H9 (cell line): ENCODE data around the gene BCAS2. TPM values are rescaled to one million over a fixed set of nuclear protein-coding genes. Genes with fewer than 3 reads are reported as not detected.

ENCODE experiments used
- DNase-seq: peaks from one replicate; pipeline ENCODE4 v3.0.0-alpha.2; 2017
- H2AFZ ChIP-seq: one replicate; pipeline ENCODE4 v1.6.1; 2013; ENCODE audit warnings: mild to moderate bottlenecking, low read length, control low read depth, moderate library complexity
- H2AK5ac ChIP-seq: 2 replicates; pipeline ENCODE4 v1.6.1; 2013; ENCODE audit warnings: low read length, control low read depth, mixed read lengths; ENCODE audit not compliant: insufficient read length
- H2BK120ac ChIP-seq: one replicate; pipeline ENCODE4 v1.6.1; 2013; ENCODE audit warnings: low read depth, mild to moderate bottlenecking, low read length, control low read depth, inconsistent platforms; ENCODE audit not compliant: poor library complexity, severe bottlenecking
- H2BK12ac ChIP-seq: 2 replicates; pipeline ENCODE4 v1.6.1; 2013; ENCODE audit warnings: low read length, control low read depth, mixed read lengths, low read depth; ENCODE audit not compliant: insufficient read length
- H2BK15ac ChIP-seq: 2 replicates; pipeline ENCODE4 v1.6.1; 2013; ENCODE audit warnings: low read depth, low read length, control low read depth
- H2BK20ac ChIP-seq: one replicate; pipeline ENCODE4 v1.6.1; 2013; ENCODE audit warnings: low read depth, mild to moderate bottlenecking, low read length, control low read depth, inconsistent platforms; ENCODE audit not compliant: poor library complexity, severe bottlenecking
- H2BK5ac ChIP-seq: 2 replicates; pipeline ENCODE4 v1.6.1; 2013; ENCODE audit warnings: low read length, control low read depth, mixed read lengths; ENCODE audit not compliant: insufficient read length
- H3K14ac ChIP-seq: 2 replicates; pipeline ENCODE4 v1.6.1; 2013; ENCODE audit warnings: low read length, control low read depth; ENCODE audit not compliant: insufficient read depth
- H3K18ac ChIP-seq: 2 replicates; pipeline ENCODE4 v1.6.1; 2013; ENCODE audit warnings: low read depth, mild to moderate bottlenecking, mixed read lengths, low read length, control low read depth; ENCODE audit not compliant: insufficient read length
- H3K23ac ChIP-seq: 2 replicates; pipeline ENCODE4 v1.6.1; 2013; ENCODE audit warnings: low read length, control low read depth, mixed read lengths, low read depth; ENCODE audit not compliant: insufficient read length
- H3K23me2 ChIP-seq: 2 replicates; pipeline ENCODE4 v1.6.1; 2013; ENCODE audit warnings: low read depth, mild to moderate bottlenecking, mixed read lengths, low read length, control low read depth; ENCODE audit not compliant: insufficient read length, poor library complexity, severe bottlenecking
- H3K27ac ChIP-seq: 2 replicates; pipeline ENCODE4 v1.5.1; 2013; ENCODE audit warnings: low read length, control low read depth, mixed read lengths, low read depth; ENCODE audit not compliant: insufficient read length
- H3K27me3 ChIP-seq: 2 replicates; pipeline ENCODE4 v1.6.1; 2013; ENCODE audit warnings: low read length, control low read depth, inconsistent platforms; ENCODE audit not compliant: insufficient read depth
- H3K4ac ChIP-seq: 2 replicates; pipeline ENCODE4 v1.6.1; 2013; ENCODE audit warnings: low read depth, mild to moderate bottlenecking, control low read depth, inconsistent platforms, low read length, moderate library complexity
- H3K4me1 ChIP-seq: 2 replicates; pipeline ENCODE4 v1.6.1; 2013; ENCODE audit warnings: low read length, control low read depth, inconsistent platforms; ENCODE audit not compliant: insufficient read depth
- H3K4me2 ChIP-seq: 2 replicates; pipeline ENCODE4 v1.6.1; 2013; ENCODE audit warnings: low read length, control low read depth, mixed read lengths; ENCODE audit not compliant: insufficient read length, insufficient read depth
- H3K56ac ChIP-seq: 2 replicates; pipeline ENCODE4 v1.6.1; 2013; ENCODE audit warnings: low read depth, mild to moderate bottlenecking, mixed read lengths, low read length, control low read depth; ENCODE audit not compliant: insufficient read length
- H3K79me1 ChIP-seq: 2 replicates; pipeline ENCODE4 v1.6.1; 2013; ENCODE audit warnings: low read depth, mild to moderate bottlenecking, moderate library complexity, low read length, control low read depth, inconsistent platforms; ENCODE audit not compliant: insufficient read depth, poor library complexity, severe bottlenecking
- H3K79me2 ChIP-seq: 2 replicates; pipeline ENCODE4 v1.6.1; 2013; ENCODE audit warnings: low read length, control low read depth, inconsistent platforms; ENCODE audit not compliant: insufficient read depth
- H3K9ac ChIP-seq: 2 replicates; pipeline ENCODE4 v1.6.1; 2013; ENCODE audit warnings: low read length, control low read depth, mixed read lengths; ENCODE audit not compliant: insufficient read length; ENCODE audit errors: extremely low read depth
- H3K9me3 ChIP-seq: one replicate; pipeline ENCODE4 v1.6.1; 2013; ENCODE audit warnings: low read depth, low read length, inconsistent platforms; ENCODE audit not compliant: control insufficient read depth
- H3T11ph ChIP-seq: one replicate; pipeline ENCODE4 v1.6.1; 2013; ENCODE audit warnings: mild to moderate bottlenecking, low read length, control low read depth, inconsistent platforms
- H4K20me1 ChIP-seq: one replicate; pipeline ENCODE4 v1.6.1; 2013; ENCODE audit not compliant: control insufficient read depth, insufficient read length, insufficient read depth
- H4K5ac ChIP-seq: 2 replicates; pipeline ENCODE4 v1.6.1; 2013; ENCODE audit warnings: low read depth, mild to moderate bottlenecking, mixed read lengths, low read length, control low read depth; ENCODE audit not compliant: insufficient read length
- H4K8ac ChIP-seq: replicated peaks from 2 replicates; pipeline ENCODE4 v1.6.1; 2013; ENCODE audit warnings: low read length, control low read depth, mixed read lengths, low read depth; ENCODE audit not compliant: insufficient read length
- H4K91ac ChIP-seq: 2 replicates; pipeline ENCODE4 v1.6.1; 2013; ENCODE audit warnings: low read depth, mild to moderate bottlenecking, moderate library complexity, mixed read lengths, low read length, control low read depth; ENCODE audit not compliant: insufficient read length
- H3K27ac Mint-ChIP-seq, 3 experiments: 2 replicates in 2 of 3; 3 replicates in 1 of 3; pipeline ENCODE4 v1.8.0; 2020 to 2021; ENCODE audit warnings: mixed read lengths in 3 of 3, mild to moderate bottlenecking in 1 of 3, moderate library complexity in 1 of 3
- H3K27me3 Mint-ChIP-seq: 2 replicates; pipeline ENCODE4 v1.8.0; 2021; ENCODE audit warnings: low read depth, mild to moderate bottlenecking, moderate library complexity, mixed read lengths
- H3K36me3 Mint-ChIP-seq, 3 experiments: 2 replicates in 2 of 3; 3 replicates in 1 of 3; pipeline ENCODE4 v1.8.0; 2020 to 2021; ENCODE audit warnings: low read depth in 3 of 3, mixed read lengths in 3 of 3; ENCODE audit not compliant: insufficient read depth in 1 of 3
- H3K4me1 Mint-ChIP-seq, 2 experiments: 2 replicates each; pipeline ENCODE4 v1.8.0; 2020; ENCODE audit warnings: mixed read lengths in 2 of 2
- H3K4me3 Mint-ChIP-seq, 2 experiments: 2 replicates in 1 of 2; 3 replicates in 1 of 2; pipeline ENCODE4 v1.8.0; 2020 to 2021; ENCODE audit warnings: mild to moderate bottlenecking in 2 of 2, mixed read lengths in 2 of 2, moderate library complexity in 1 of 2
- H3K9me3 Mint-ChIP-seq, 2 experiments: 2 replicates in 1 of 2; 3 replicates in 1 of 2; pipeline ENCODE4 v1.8.0; 2020; ENCODE audit warnings: mild to moderate bottlenecking in 2 of 2, mixed read lengths in 2 of 2, moderate library complexity in 1 of 2
- WGBS: extraction: QIAGEN DNeasy Blood & Tissue Kit; methylation state at CpG from one replicate; pipeline ENCODE4 v1.1.7; 2013; ENCODE audit warnings: missing lambda C conversion rate, low lambda C conversion rate, mixed read lengths; ENCODE audit not compliant: insufficient read length; ENCODE audit errors: extremely low coverage; 5-methylcytosine and 5-hydroxymethylcytosine counted together
- total RNA-seq: library from RNA; stranded (reverse); gene quantifications from 2 replicates; pipeline ENCODE4 v1.2.1, GENCODE V29; 2021
- TF ChIP-seq, protein P1 (sequence below): fragments of 200-600 bp; sonication (generic); conservative IDR thresholded peaks from 3 replicates; pipeline ENCODE4 v1.8.0; 2021; ENCODE audit warnings: antibody characterized with exemption, mild to moderate bottlenecking

The BCAS2 gene
- total RNA-seq, 1 experiment from 2014 or later: 72.1 TPM

DNA sequence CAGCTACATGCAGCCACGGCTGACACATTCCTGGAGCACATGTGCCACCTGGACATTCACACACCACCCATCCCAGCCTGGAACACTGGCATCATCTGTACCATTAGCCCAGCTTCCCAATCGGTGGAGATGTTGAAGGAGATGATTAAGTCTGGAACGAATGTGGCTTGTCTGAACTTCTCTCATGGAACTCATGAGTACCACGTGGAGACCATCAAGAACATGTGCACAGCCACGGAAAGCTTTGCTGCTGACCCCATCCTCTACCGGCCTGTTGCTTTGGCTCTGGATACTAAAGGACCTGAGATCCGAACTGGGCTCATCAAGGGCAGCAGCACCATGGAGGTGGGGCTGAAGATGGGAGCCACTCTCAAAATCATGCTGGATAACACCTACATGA lies 45.4 kb downstream of the BCAS2 start:
- no peaks in the 10 kb centered on the region for H3K9me3 ChIP-seq
- Mint-ChIP-seq H3K27me3 (peaks cover 3% of the 10 kb centered on the region; the same call in 1 of the 2 replicates), H3K4me1 (0 out of 4 replicates have a peak, but pooled peaks cover 2 to 3% of the 10 kb centered on the region in 2 experiments), H3K4me3 (no peak overlapping the region), H3K9me3 (no peaks in the 10 kb centered on the region), H3K27ac (no peak overlapping the region), H3K36me3 (no peaks in the 10 kb centered on the region; a peak in 1 of 7 replicates)
- H2AK5ac ChIP-seq: no peak overlapping the region
- H3K79me1 ChIP-seq: no peaks in the 10 kb centered on the region
- no peak overlapping the region for H3K9ac ChIP-seq
- H3K4ac ChIP-seq: no peak overlapping the region
- H4K91ac ChIP-seq: no peak overlapping the region
- H3T11ph ChIP-seq: no peak overlapping the region
- H3K23ac ChIP-seq: no peak overlapping the region
- H3K56ac ChIP-seq: no peak overlapping the region
- no peak overlapping the region for H3K27ac ChIP-seq
- H4K5ac ChIP-seq: no peak overlapping the region
- H3K27me3 ChIP-seq: no peaks in the 10 kb centered on the region
- no peak overlapping the region for H2BK5ac ChIP-seq
- no peak overlapping the region for H3K14ac ChIP-seq
- no peak overlapping the region for H2AFZ ChIP-seq
- no peak overlapping the region for H2BK15ac ChIP-seq
- no CpG with 5 or more reads among the region's 7 CpGs for WGBS
- H3K4me2 ChIP-seq: no peak overlapping the region
- H4K8ac ChIP-seq: no peak overlapping the region
- H3K18ac ChIP-seq: no peak overlapping the region
- H3K4me1 ChIP-seq: no peaks in the 10 kb centered on the region
- no peaks in the 10 kb centered on the region for H4K20me1 ChIP-seq
- no peaks in the 10 kb centered on the region for H3K23me2 ChIP-seq
- no peak for DNase-seq
- no peak overlapping the region for H2BK20ac ChIP-seq
- no peak overlapping the region for H2BK120ac ChIP-seq
- no peaks in the 10 kb centered on the region for H3K79me2 ChIP-seq
- no peak overlapping the region for H2BK12ac ChIP-seq
- TF ChIP-seq, protein P1, sequence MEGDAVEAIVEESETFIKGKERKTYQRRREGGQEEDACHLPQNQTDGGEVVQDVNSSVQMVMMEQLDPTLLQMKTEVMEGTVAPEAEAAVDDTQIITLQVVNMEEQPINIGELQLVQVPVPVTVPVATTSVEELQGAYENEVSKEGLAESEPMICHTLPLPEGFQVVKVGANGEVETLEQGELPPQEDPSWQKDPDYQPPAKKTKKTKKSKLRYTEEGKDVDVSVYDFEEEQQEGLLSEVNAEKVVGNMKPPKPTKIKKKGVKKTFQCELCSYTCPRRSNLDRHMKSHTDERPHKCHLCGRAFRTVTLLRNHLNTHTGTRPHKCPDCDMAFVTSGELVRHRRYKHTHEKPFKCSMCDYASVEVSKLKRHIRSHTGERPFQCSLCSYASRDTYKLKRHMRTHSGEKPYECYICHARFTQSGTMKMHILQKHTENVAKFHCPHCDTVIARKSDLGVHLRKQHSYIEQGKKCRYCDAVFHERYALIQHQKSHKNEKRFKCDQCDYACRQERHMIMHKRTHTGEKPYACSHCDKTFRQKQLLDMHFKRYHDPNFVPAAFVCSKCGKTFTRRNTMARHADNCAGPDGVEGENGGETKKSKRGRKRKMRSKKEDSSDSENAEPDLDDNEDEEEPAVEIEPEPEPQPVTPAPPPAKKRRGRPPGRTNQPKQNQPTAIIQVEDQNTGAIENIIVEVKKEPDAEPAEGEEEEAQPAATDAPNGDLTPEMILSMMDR: no peak
